Glutamatergic neuron (in vitro differentiated cells): ENCODE results near the gene COL13A1. TPM values are rescaled to one million over a fixed set of nuclear protein-coding genes. Genes with fewer than 3 reads are reported as not detected.

Experiments used
- DNase-seq: peaks from one replicate; pipeline ENCODE4 v3.0.0; 2022
- H3K27ac Mint-ChIP-seq: one replicate; pipeline ENCODE4 v1.8.0; 2020; ENCODE audit warnings: mild to moderate bottlenecking, mixed read lengths, inconsistent platforms; ENCODE audit not compliant: unreplicated experiment
- H3K27me3 Mint-ChIP-seq: one replicate; pipeline ENCODE4 v1.8.0; 2020; ENCODE audit warnings: mild to moderate bottlenecking, moderate library complexity, mixed read lengths, inconsistent platforms; ENCODE audit not compliant: unreplicated experiment
- H3K36me3 Mint-ChIP-seq: one replicate; pipeline ENCODE4 v1.8.0; 2020; ENCODE audit warnings: mild to moderate bottlenecking, mixed read lengths, inconsistent platforms; ENCODE audit not compliant: unreplicated experiment
- H3K4me1 Mint-ChIP-seq: one replicate; pipeline ENCODE4 v1.8.0; 2020; ENCODE audit warnings: mild to moderate bottlenecking, low read depth, mixed read lengths, inconsistent platforms; ENCODE audit not compliant: unreplicated experiment
- H3K4me3 Mint-ChIP-seq: one replicate; pipeline ENCODE4 v1.8.0; 2020; ENCODE audit warnings: mild to moderate bottlenecking, mixed read lengths, inconsistent platforms; ENCODE audit not compliant: unreplicated experiment
- H3K9me3 Mint-ChIP-seq: one replicate; pipeline ENCODE4 v1.8.0; 2020; ENCODE audit warnings: mild to moderate bottlenecking, moderate library complexity, mixed read lengths, inconsistent platforms; ENCODE audit not compliant: unreplicated experiment
- CTCF ChIP-seq: fragments of 200-600 bp; sonication (generic); IDR thresholded peaks from one replicate; pipeline ENCODE4 v1.5.0; 2021; ENCODE audit not compliant: partially characterized antibody, unreplicated experiment
- total RNA-seq: library from RNA; stranded (reverse); fragmentation: NEBNext Ultra II Directional; extraction: Animal tissue kit (Norgen Biotek cat#: 25700); gene quantifications from one replicate; pipeline ENCODE4 v1.2.1, GENCODE V29; 2021; ENCODE audit not compliant: unreplicated experiment

Gene COL13A1
- total RNA-seq, 1 donor from 2014 or later: 8.5 TPM

DNA sequence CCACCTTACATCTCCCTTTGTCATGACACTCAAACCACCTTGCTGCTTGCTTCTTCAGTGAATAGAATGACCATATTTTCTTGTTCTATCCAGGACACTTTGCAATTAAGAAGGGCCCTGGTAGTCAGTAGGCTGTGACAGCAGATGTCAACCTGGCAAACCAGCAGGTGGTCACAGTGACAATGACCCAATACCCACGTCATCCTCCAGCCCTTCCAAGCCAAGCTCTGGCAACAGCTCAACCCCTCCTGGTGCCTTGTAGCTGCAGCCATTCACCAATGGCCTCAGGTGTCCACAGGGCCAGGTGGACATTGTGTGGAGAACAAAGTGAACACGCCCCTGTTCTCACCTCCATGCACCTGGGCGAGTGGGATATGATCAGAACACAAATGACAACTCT, 163.4 kb downstream of the COL13A1 start:
- H3K4me3 Mint-ChIP-seq: no peak overlapping the region
- H3K27me3 Mint-ChIP-seq: peaks cover 3% of the 10 kb centered on the region
- H3K36me3 Mint-ChIP-seq: no peaks in the 10 kb centered on the region
- DNase-seq: no peak
- no peak for TF ChIP-seq CTCF
- peaks cover 6% of the 10 kb centered on the region for H3K9me3 Mint-ChIP-seq
- H3K27ac Mint-ChIP-seq: no peak overlapping the region
- H3K4me1 Mint-ChIP-seq: peaks cover 8% of the 10 kb centered on the region

- Mint-ChIP-seq H3K9me3 (peaks cover 4% of the 10 kb centered on the region), H3K27ac (no peak overlapping the region), H3K4me3 (no peak overlapping the region), H3K4me1 (peaks cover 8% of the 10 kb centered on the region), H3K36me3 (no peaks in the 10 kb centered on the region), H3K27me3 (peaks cover 3% of the 10 kb centered on the region)
- TF ChIP-seq CTCF: no peak
- no peak for DNase-seq
Measured at GRCh38 chr10:69965919-69966662, 164.4 kb downstream of the COL13A1 start.

GRCh38 chr10:69968830-69969229, 167.1 kb downstream of the COL13A1 start:
- Mint-ChIP-seq H3K27ac (no peak overlapping the region), H3K4me1 (peaks cover 8% of the 10 kb centered on the region), H3K36me3 (no peaks in the 10 kb centered on the region), H3K27me3 (peaks cover 1% of the 10 kb centered on the region), H3K4me3 (no peak overlapping the region), H3K9me3 (peaks cover 1% of the 10 kb centered on the region)
- no peak for DNase-seq
- TF ChIP-seq CTCF: no peak

DNA sequence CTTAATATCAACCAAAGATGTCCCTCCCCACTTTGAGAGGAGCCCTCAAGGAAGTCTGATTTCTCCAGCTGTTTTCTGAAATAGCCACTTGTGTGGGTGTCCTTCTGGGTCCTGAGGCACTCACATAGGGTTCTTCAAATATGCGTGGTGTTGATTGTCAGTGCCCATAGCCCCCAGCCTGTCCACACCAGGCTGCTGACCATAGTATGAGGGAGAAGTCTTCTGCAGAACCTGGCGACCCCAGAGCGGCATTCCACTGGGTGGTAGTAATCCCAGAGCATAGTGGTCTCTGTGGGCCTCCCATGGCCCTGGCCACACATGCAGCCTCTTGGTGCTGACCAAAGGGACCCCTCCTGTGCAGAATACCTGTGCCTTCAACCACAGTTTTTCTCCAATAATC, 168.3 kb downstream of the COL13A1 start:
- Mint-ChIP-seq H3K9me3 (peaks cover 3% of the 10 kb centered on the region), H3K27ac (no peak overlapping the region), H3K4me1 (peaks cover 8% of the 10 kb centered on the region), H3K36me3 (no peaks in the 10 kb centered on the region), H3K27me3 (peaks cover 1% of the 10 kb centered on the region), H3K4me3 (no peak overlapping the region)
- TF ChIP-seq CTCF: no peak
- no peak for DNase-seq

DNA sequence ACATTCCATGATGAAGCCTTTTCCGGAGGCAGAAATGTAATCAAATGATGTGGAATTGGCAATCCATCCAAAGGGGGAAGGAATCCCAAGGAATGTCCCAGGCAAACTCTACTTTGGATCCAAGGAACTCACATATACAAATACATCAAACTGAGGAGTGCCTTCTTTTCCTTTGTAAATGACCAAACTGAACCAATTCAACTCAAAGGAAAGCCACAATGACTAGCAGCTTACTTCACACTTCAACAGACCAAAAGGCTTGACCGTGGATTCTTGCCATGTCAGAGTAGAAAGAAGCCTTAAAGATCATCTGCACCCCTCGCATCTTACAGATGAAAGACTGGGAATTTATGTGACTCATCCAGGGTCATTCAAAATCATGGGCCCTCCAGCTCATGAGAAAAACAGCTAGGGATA, 171.3 kb downstream of the COL13A1 start:
- Mint-ChIP-seq H3K9me3 (peaks cover 4% of the 10 kb centered on the region), H3K27ac (no peak overlapping the region), H3K4me1 (peaks cover 6% of the 10 kb centered on the region), H3K36me3 (peaks cover 5% of the 10 kb centered on the region), H3K27me3 (no peaks in the 10 kb centered on the region), H3K4me3 (no peak overlapping the region)
- no peak for TF ChIP-seq CTCF
- no peak for DNase-seq
